Keratinocyte (primary cell): ENCODE results near the gene NHLRC2. TPM values are rescaled to one million over a fixed set of nuclear protein-coding genes. Genes with fewer than 3 reads are reported as not detected.

ENCODE experiments used
- DNase-seq: peaks from one replicate; pipeline ENCODE4 v3.0.0-alpha.2; 2011; ENCODE audit warnings: low read depth, missing footprints, low spot score
- FAIRE-seq: peaks from 2 replicates; lab custom pipeline; 2011; peaks lifted over from hg19 to GRCh38; lab: Jason Lieb, UNC
- H2AFZ ChIP-seq: 2 replicates; pipeline ENCODE4 v1.6.0; 2012; ENCODE audit warnings: low read length, control low read depth, inconsistent platforms; ENCODE audit not compliant: control insufficient read depth
- H3K27ac ChIP-seq: 2 replicates; pipeline ENCODE4 v1.5.1; 2011; ENCODE audit warnings: low read length; ENCODE audit not compliant: control insufficient read depth, insufficient read depth
- H3K27me3 ChIP-seq: 3 replicates; pipeline ENCODE4 v1.6.0; 2011; ENCODE audit warnings: low read length; ENCODE audit not compliant: control insufficient read depth, insufficient read depth; ENCODE audit errors: extremely low read depth
- H3K36me3 ChIP-seq, 2 experiments: 2 replicates in 1 of 2; 3 replicates in 1 of 2; pipeline ENCODE4 v1.5.1; 2011; ENCODE audit warnings: low read length in 2 of 2, mild to moderate bottlenecking in 1 of 2; ENCODE audit not compliant: control insufficient read depth in 2 of 2, insufficient read depth in 2 of 2; ENCODE audit errors: extremely low read depth in 1 of 2
- H3K4me1 ChIP-seq: 3 replicates; pipeline ENCODE4 v1.5.1; 2011; ENCODE audit warnings: low read length; ENCODE audit not compliant: control insufficient read depth, insufficient read depth; ENCODE audit errors: extremely low read depth
- H3K4me2 ChIP-seq: 3 replicates; pipeline ENCODE4 v1.6.0; 2011; ENCODE audit warnings: low read depth, low read length; ENCODE audit not compliant: control insufficient read depth, insufficient read depth; ENCODE audit errors: extremely low read depth
- H3K4me3 ChIP-seq, 3 experiments: fragments of 200-600 bp in 1 of 3; sonication (generic) in 1 of 3; 2 replicates in 2 of 3; 3 replicates in 1 of 3; pipeline ENCODE4 v1.5.1; 2011 to 2016; ENCODE audit warnings: low read length in 3 of 3, mild to moderate bottlenecking in 3 of 3, control low read depth in 2 of 3, inconsistent platforms in 1 of 3, low read depth in 1 of 3, mixed read lengths in 1 of 3, mixed run types in 1 of 3, moderate library complexity in 1 of 3; ENCODE audit not compliant: control insufficient read depth in 2 of 3, insufficient read depth in 2 of 3; ENCODE audit errors: extremely low read depth in 1 of 3
- H3K79me2 ChIP-seq: 2 replicates; pipeline ENCODE4 v1.6.0; 2012; ENCODE audit warnings: low read length; ENCODE audit not compliant: control insufficient read depth, insufficient read depth
- H3K9ac ChIP-seq: 3 replicates; pipeline ENCODE4 v1.6.0; 2011; ENCODE audit warnings: low read length; ENCODE audit not compliant: control insufficient read depth, insufficient read depth; ENCODE audit errors: extremely low read depth
- H3K9me1 ChIP-seq: 3 replicates; pipeline ENCODE4 v1.6.0; 2011; ENCODE audit warnings: low read length; ENCODE audit not compliant: control insufficient read depth, insufficient read depth; ENCODE audit errors: extremely low read depth
- H3K9me3 ChIP-seq: 2 replicates; pipeline ENCODE4 v1.5.1; 2012; ENCODE audit warnings: low read depth, low read length; ENCODE audit not compliant: control insufficient read depth
- H4K20me1 ChIP-seq: 3 replicates; pipeline ENCODE4 v1.6.0; 2011; ENCODE audit warnings: low read length; ENCODE audit not compliant: control insufficient read depth, insufficient read depth; ENCODE audit errors: extremely low read depth
- EZH2 ChIP-seq: IDR thresholded peaks from one replicate; pipeline ENCODE4 v1.6.1; 2012; ENCODE audit warnings: inconsistent platforms, mild to moderate bottlenecking, low read length, moderate library complexity
- dilution Hi-C: fragments of 300-500 bp; cut with MboI; formaldehyde crosslinking; loops from one replicate; pipeline ENCODE4 v1.7.0; 2020; ENCODE audit warnings: low sequenced_read_pairs; ENCODE audit not compliant: extremely low pct_ligation_motif_present
- polyA plus RNA-seq, 5 experiments: library from polyadenylated mRNA; depleted of rRNA in 3 of 5; stranded (reverse) in 3 of 5; stranded (forward) in 1 of 5; unstranded in 1 of 5; fragments of >200 nt; gene quantifications; 1 replicate in 1 of 5; 2 replicates in 3 of 5; 3 replicates in 1 of 5; pipeline versions ENCODE4 v1.2.1 to v1.2.3, GENCODE V29; 2011 to 2012; ENCODE audit warnings: missing spikeins in 2 of 5, low read depth in 1 of 5, low replicate concordance in 1 of 5
- TF ChIP-seq, protein P1 (sequence below), 3 experiments: IDR thresholded peaks in 1 of 3; conservative IDR thresholded peaks in 1 of 3; optimal IDR thresholded peaks in 1 of 3; 2 replicates in 2 of 3; 3 replicates in 1 of 3; pipeline versions ENCODE3 to v1.5.1; 2011; ENCODE audit warnings: low read length in 3 of 3, mild to moderate bottlenecking in 3 of 3, moderate library complexity in 2 of 3, control low read depth in 1 of 3, inconsistent platforms in 1 of 3; ENCODE audit not compliant: insufficient read depth in 2 of 3; ENCODE audit errors: extremely low read depth in 1 of 3

Gene NHLRC2
- polyA plus RNA-seq, 1 donor (not counting 4 experiments of a cell fraction or from before 2014, with no cell fraction given): 7.5 TPM

- H3K4me1 ChIP-seq: peaks cover 10% of the 10 kb centered on the region
- H3K27me3 ChIP-seq: no peaks in the 10 kb centered on the region
- dilution Hi-C loops: no loop called here
- no peak overlapping the region for H3K4me2 ChIP-seq
- no peaks in the 10 kb centered on the region for H3K79me2 ChIP-seq
- no peaks in the 10 kb centered on the region for H4K20me1 ChIP-seq
- no peak overlapping the region for H3K9ac ChIP-seq
- TF ChIP-seq, protein P1, sequence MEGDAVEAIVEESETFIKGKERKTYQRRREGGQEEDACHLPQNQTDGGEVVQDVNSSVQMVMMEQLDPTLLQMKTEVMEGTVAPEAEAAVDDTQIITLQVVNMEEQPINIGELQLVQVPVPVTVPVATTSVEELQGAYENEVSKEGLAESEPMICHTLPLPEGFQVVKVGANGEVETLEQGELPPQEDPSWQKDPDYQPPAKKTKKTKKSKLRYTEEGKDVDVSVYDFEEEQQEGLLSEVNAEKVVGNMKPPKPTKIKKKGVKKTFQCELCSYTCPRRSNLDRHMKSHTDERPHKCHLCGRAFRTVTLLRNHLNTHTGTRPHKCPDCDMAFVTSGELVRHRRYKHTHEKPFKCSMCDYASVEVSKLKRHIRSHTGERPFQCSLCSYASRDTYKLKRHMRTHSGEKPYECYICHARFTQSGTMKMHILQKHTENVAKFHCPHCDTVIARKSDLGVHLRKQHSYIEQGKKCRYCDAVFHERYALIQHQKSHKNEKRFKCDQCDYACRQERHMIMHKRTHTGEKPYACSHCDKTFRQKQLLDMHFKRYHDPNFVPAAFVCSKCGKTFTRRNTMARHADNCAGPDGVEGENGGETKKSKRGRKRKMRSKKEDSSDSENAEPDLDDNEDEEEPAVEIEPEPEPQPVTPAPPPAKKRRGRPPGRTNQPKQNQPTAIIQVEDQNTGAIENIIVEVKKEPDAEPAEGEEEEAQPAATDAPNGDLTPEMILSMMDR (optimal IDR thresholded peaks at IDR 0.05 in 1 of 3, IDR thresholded peaks at IDR 0.05 in 1 of 3, conservative IDR thresholded peaks at IDR 0.05 in 1 of 3; ENCODE audit: extremely low read depth in 1 of 3, insufficient read depth in 2 of 3, low read length in 3 of 3): no peak
- no peak for TF ChIP-seq EZH2
- no peak overlapping the region for H3K27ac ChIP-seq
- no peaks in the 10 kb centered on the region for H3K9me1 ChIP-seq
- no peak overlapping the region for H2AFZ ChIP-seq
- no peaks in the 10 kb centered on the region for H3K9me3 ChIP-seq
- DNase-seq (no peak), FAIRE-seq (peak; percentile 84)
- H3K4me3 ChIP-seq: no peak overlapping the region
- no peaks in the 10 kb centered on the region for H3K36me3 ChIP-seq
These were observed 90.7 kb downstream of the NHLRC2 start for GRCh38 chr10:113945075-113945686.

GRCh38 chr10:113945687-113946085 is 91.2 kb downstream of the NHLRC2 start:
- no peaks in the 10 kb centered on the region for H3K27me3 ChIP-seq
- TF ChIP-seq EZH2: no peak
- TF ChIP-seq, protein P1 (optimal IDR thresholded peaks at IDR 0.05 in 1 of 3, IDR thresholded peaks at IDR 0.05 in 1 of 3, conservative IDR thresholded peaks at IDR 0.05 in 1 of 3; ENCODE audit: extremely low read depth in 1 of 3, insufficient read depth in 2 of 3, low read length in 3 of 3): no peak
- H3K27ac ChIP-seq: no peak overlapping the region

More at GRCh38 chr10:113945687-113946085, 91.2 kb downstream of the NHLRC2 start:
- Histone ChIP-seq H3K9me3 (no peaks in the 10 kb centered on the region), H3K36me3 (no peaks in the 10 kb centered on the region), H3K9ac (no peak overlapping the region), H3K4me1 (peaks cover 10% of the 10 kb centered on the region), H3K9me1 (no peaks in the 10 kb centered on the region), H3K79me2 (no peaks in the 10 kb centered on the region), H4K20me1 (no peaks in the 10 kb centered on the region), H2AFZ (no peak overlapping the region), H3K4me2 (no peak overlapping the region), H3K4me3 (no peak overlapping the region)
- no peak for FAIRE-seq
- no peak for DNase-seq
- dilution Hi-C loops: no loop called here
